Measurements from ENCODE around the gene ARL17B. TPM values are rescaled to one million over a fixed set of nuclear protein-coding genes. Genes with fewer than 3 reads are reported as not detected.
A peak's percentile ranks its signal among the peaks of the same experiment; 100 is the strongest.

The ARL17B gene
- total and polyA plus RNA-seq, 2 of the 4 experiments (the other 2 are of a cell fraction) = 4.8 to 6.5 TPM

DNA sequence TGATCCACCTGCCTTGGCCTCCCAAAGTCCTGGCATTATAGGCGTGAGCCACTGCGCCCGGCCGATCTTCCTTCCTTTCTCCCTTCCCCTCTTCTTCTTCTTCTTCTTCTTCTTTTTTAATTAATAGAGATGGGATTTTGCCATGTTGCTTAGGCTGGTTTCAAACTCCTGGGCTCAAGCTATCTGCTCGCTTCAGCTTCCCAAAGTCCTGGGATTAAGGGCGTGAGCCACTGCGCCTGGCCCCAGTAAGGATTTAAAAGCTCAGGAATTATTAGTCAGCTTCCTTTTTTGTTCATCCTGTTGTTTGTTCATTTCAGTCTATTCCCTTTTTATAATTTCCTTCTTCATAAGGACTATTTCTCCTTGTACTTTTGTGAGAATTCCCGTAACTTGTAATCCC, 99.3 kb downstream of the ARL17B start:
- Histone ChIP-seq H3K9me1 (ENCODE audit: insufficient read depth, low read length) (no peaks in the 10 kb centered on the region; the same call in none of the 2 replicates), H3K4me2 (ENCODE audit: low read depth, low read length) (no peak overlapping the region), H3K79me1 (ENCODE audit: low read depth in 1 of 2, low read length in 2 of 2) (peaks cover 0 to 4% of the 10 kb centered on the region in 2 experiments; a peak in 1 of 4 replicates), H3K27me3 (ENCODE audit: control insufficient read depth, insufficient read depth, low read length) (no peaks in the 10 kb centered on the region), H4K8ac (ENCODE audit: low read depth in 2 of 2, low read length in 2 of 2) (no peak overlapping the region), H2AK9ac (replicated peaks; ENCODE audit: low read depth, low read length, poor library complexity) (no peak overlapping the region), H2BK120ac (ENCODE audit: low read depth, low read length) (no peak overlapping the region), H2AK5ac (ENCODE audit: low read depth, low read length) (no peak overlapping the region), H3K4me1 (ENCODE audit: control insufficient read depth, insufficient read depth, low read length) (peaks cover 21% of the 10 kb centered on the region), H4K20me1 (ENCODE audit: insufficient read depth, low read length) (no peaks in the 10 kb centered on the region), H3K14ac (replicated peaks; ENCODE audit: low read depth, low read length) (no peak overlapping the region), H2BK20ac (ENCODE audit: low read depth, low read length) (no peak overlapping the region), H3K18ac (ENCODE audit: low read depth, low read length) (no peak overlapping the region), H4K5ac (ENCODE audit: low read depth, low read length) (no peak overlapping the region), H3K56ac (ENCODE audit: extremely low read depth, insufficient read depth, low read length) (no peak overlapping the region), H3K4me3 (ENCODE audit: insufficient read depth, low read depth, low read length) (no peak overlapping the region), H2BK15ac (ENCODE audit: low read depth, low read length) (0 out of 3 replicates have a peak overlapping the region, but pooled peaks have one; percentile 34), H3K4ac (ENCODE audit: low read depth, low read length) (no peak overlapping the region), H4K91ac (ENCODE audit: insufficient read depth, low read depth, low read length) (no peak overlapping the region), H3K9ac (ENCODE audit: low read depth, low read length) (no peak overlapping the region), H3K27ac (ENCODE audit: insufficient read depth, low read length) (no peak overlapping the region), H2BK5ac (ENCODE audit: low read depth, low read length, poor library complexity, severe bottlenecking) (no peak overlapping the region), H2AFZ (replicated peaks; ENCODE audit: low read length, poor library complexity) (no peak overlapping the region), H3K9me3 (ENCODE audit: control insufficient read depth, insufficient read depth, low read length) (no peaks in the 10 kb centered on the region), H3K36me3 (ENCODE audit: control insufficient read depth, insufficient read depth, low read length) (no peaks in the 10 kb centered on the region), H3K23ac (ENCODE audit: low read depth, low read length) (no peak overlapping the region)
- DNase-seq = no peak
- intact Hi-C loops (cut with micrococcal nuclease) = loop anchor here (10.0 kb wide), 1 partner anchor 663 kb away; the partner anchor contains the start of gene GOSR2
- no TSS peak for BruUV-seq (replicated peaks)
- ChIA-PET CTCF (no interaction called here), POLR2A (ENCODE audit: unreplicated experiment) (no interaction called here)
- in situ Hi-C loops (cut with MboI; ENCODE audit: low sequenced_read_pairs) = loop anchor here (25.0 kb wide), 1 partner anchor 675 kb away; no protein-coding TSS in a partner anchor
- dilution Hi-C loops (cut with HindIII; ENCODE audit: low sequenced_read_pairs, unreplicated experiment) = no loop called here
- ATAC-seq (ENCODE audit: low read depth) = no peak
- no peak for TF ChIP-seq POLR2A (IDR thresholded peaks at IDR 0.05; ENCODE audit: low read depth, low read length)
- TF ChIP-seq ELK1 (IDR thresholded peaks at IDR 0.05; ENCODE audit: borderline replicate concordance, low read depth, low read length) = no peak
- TF ChIP-seq NFE2L2 (IDR thresholded peaks at IDR 0.05; ENCODE audit: low read depth, low read length) = no peak
- TF ChIP-seq FOS (IDR thresholded peaks at IDR 0.05; ENCODE audit: low read depth, low read length) = no peak
- no peak for TF ChIP-seq CEBPB (IDR thresholded peaks at IDR 0.05; ENCODE audit: low read depth, low read length)
- TF ChIP-seq SMC3 (IDR thresholded peaks at IDR 0.05; ENCODE audit: low read depth, low read length) = no peak
- no peak for TF ChIP-seq CHD1 (IDR thresholded peaks at IDR 0.05; ENCODE audit: low read depth, low read length)
- no peak for TF ChIP-seq MAZ (IDR thresholded peaks at IDR 0.05; ENCODE audit: borderline replicate concordance, low read depth, low read length)
- TF ChIP-seq, protein P1, sequence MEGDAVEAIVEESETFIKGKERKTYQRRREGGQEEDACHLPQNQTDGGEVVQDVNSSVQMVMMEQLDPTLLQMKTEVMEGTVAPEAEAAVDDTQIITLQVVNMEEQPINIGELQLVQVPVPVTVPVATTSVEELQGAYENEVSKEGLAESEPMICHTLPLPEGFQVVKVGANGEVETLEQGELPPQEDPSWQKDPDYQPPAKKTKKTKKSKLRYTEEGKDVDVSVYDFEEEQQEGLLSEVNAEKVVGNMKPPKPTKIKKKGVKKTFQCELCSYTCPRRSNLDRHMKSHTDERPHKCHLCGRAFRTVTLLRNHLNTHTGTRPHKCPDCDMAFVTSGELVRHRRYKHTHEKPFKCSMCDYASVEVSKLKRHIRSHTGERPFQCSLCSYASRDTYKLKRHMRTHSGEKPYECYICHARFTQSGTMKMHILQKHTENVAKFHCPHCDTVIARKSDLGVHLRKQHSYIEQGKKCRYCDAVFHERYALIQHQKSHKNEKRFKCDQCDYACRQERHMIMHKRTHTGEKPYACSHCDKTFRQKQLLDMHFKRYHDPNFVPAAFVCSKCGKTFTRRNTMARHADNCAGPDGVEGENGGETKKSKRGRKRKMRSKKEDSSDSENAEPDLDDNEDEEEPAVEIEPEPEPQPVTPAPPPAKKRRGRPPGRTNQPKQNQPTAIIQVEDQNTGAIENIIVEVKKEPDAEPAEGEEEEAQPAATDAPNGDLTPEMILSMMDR (conservative IDR thresholded peaks at IDR 0.05; ENCODE audit: low read depth, low read length) = no peak
- no peak for TF ChIP-seq RAD21 (IDR thresholded peaks at IDR 0.05; ENCODE audit: low read length)
- TF ChIP-seq RCOR1 (IDR thresholded peaks at IDR 0.05; ENCODE audit: insufficient replicate concordance, low read length) = no peak
- TF ChIP-seq USF2 (IDR thresholded peaks at IDR 0.05; ENCODE audit: low read depth, low read length) = no peak
- TF ChIP-seq MXI1 (IDR thresholded peaks at IDR 0.05; ENCODE audit: borderline replicate concordance, low read depth, low read length) = no peak
- TF ChIP-seq BHLHE40 (IDR thresholded peaks at IDR 0.05; ENCODE audit: low read depth, low read length) = no peak
- no peak for TF ChIP-seq MAFK (IDR thresholded peaks at IDR 0.05; ENCODE audit: low read depth, low read length)
- no peak for TF ChIP-seq RFX5 (IDR thresholded peaks at IDR 0.05; ENCODE audit: low read depth, low read length)
- WGBS, 2 experiments (ENCODE audit: extremely low coverage in 2 of 2, insufficient read length in 1 of 2) = 100% methylated on average over 1 of the region's 8 CpGs; no CpG with 5 or more reads in 1 of the 2 experiments
